Smooth muscle cell (in vitro differentiated cells): ENCODE results near the gene PRAMEF1. TPM values are rescaled to one million over a fixed set of nuclear protein-coding genes. Genes with fewer than 3 reads are reported as not detected.

Source experiments
- DNase-seq: peaks from one replicate; lab custom pipeline; 2025; ENCODE audit not compliant: unreplicated experiment; lab: John Stamatoyannopoulos, UW
- H2AFZ ChIP-seq: fragments of 200-600 bp; sonication (generic); 2 replicates; pipeline ENCODE4 v1.6.0; 2016; ENCODE audit warnings: antibody characterized with exemption, low read depth, mild to moderate bottlenecking
- H3F3A ChIP-seq: fragments of 200-600 bp; sonication (generic); 2 replicates; pipeline ENCODE4 v1.6.0; 2017; ENCODE audit warnings: antibody characterized with exemption, low read depth
- H3K27ac ChIP-seq: fragments of 200-600 bp; sonication (generic); 2 replicates; pipeline ENCODE4 v1.5.1; 2016; ENCODE audit warnings: low read depth, mild to moderate bottlenecking
- H3K27me3 ChIP-seq: fragments of 200-600 bp; sonication (generic); 2 replicates; pipeline ENCODE4 v1.6.1; 2016; ENCODE audit warnings: low read depth, mild to moderate bottlenecking
- H3K36me3 ChIP-seq: fragments of 200-600 bp; sonication (generic); 2 replicates; pipeline ENCODE4 v1.5.1; 2016; ENCODE audit warnings: low read depth
- H3K4me1 ChIP-seq: fragments of 200-600 bp; sonication (generic); 2 replicates; pipeline ENCODE4 v1.5.1; 2016; ENCODE audit warnings: low read depth
- H3K4me2 ChIP-seq: fragments of 200-600 bp; sonication (generic); 2 replicates; pipeline ENCODE4 v1.6.0; 2016; ENCODE audit warnings: mild to moderate bottlenecking
- H3K4me3 ChIP-seq: fragments of 200-600 bp; sonication (generic); 2 replicates; pipeline ENCODE4 v1.5.1; 2016; ENCODE audit warnings: mild to moderate bottlenecking
- H3K79me2 ChIP-seq: fragments of 200-600 bp; sonication (generic); 2 replicates; pipeline ENCODE4 v1.6.0; 2016; ENCODE audit warnings: low read depth, mild to moderate bottlenecking
- H3K9ac ChIP-seq: fragments of 200-600 bp; sonication (generic); 2 replicates; pipeline ENCODE4 v1.6.0; 2016; ENCODE audit warnings: low read depth
- H3K9me3 ChIP-seq: fragments of 200-600 bp; sonication (generic); replicated peaks from 2 replicates; pipeline ENCODE4 v1.5.1; 2016; ENCODE audit warnings: low read depth
- H4K20me1 ChIP-seq: fragments of 200-600 bp; sonication (generic); 2 replicates; pipeline ENCODE4 v1.6.0; 2016; ENCODE audit warnings: low read depth
- WGBS: methylation state at CpG from one replicate; pipeline ENCODE4 v1.1.7; 2016; ENCODE audit warnings: low lambda C conversion rate; 5-methylcytosine and 5-hydroxymethylcytosine counted together
- polyA plus RNA-seq: library from polyadenylated mRNA; unstranded; fragments of >200 nt; fragmentation: Nextera tagmentation; extraction: Ambion mirVana; gene quantifications from 2 replicates; pipeline ENCODE4 v1.2.1, GENCODE V29; 2016
- total RNA-seq: library from RNA; depleted of rRNA; stranded (reverse); fragments of >200 nt; gene quantifications from 2 replicates; pipeline ENCODE4 v1.2.3, GENCODE V29; 2014
- TF ChIP-seq, protein P1 (sequence below): fragments of 200-600 bp; sonication (generic); IDR thresholded peaks from 2 replicates; pipeline ENCODE4 v1.5.1; 2017; ENCODE audit warnings: borderline replicate concordance, mild to moderate bottlenecking, antibody characterized with exemption; ENCODE audit not compliant: insufficient read depth, poor library complexity, severe bottlenecking

The PRAMEF1 gene
- total and polyA plus RNA-seq, 2 experiments from 2014 or later: not detected

DNA sequence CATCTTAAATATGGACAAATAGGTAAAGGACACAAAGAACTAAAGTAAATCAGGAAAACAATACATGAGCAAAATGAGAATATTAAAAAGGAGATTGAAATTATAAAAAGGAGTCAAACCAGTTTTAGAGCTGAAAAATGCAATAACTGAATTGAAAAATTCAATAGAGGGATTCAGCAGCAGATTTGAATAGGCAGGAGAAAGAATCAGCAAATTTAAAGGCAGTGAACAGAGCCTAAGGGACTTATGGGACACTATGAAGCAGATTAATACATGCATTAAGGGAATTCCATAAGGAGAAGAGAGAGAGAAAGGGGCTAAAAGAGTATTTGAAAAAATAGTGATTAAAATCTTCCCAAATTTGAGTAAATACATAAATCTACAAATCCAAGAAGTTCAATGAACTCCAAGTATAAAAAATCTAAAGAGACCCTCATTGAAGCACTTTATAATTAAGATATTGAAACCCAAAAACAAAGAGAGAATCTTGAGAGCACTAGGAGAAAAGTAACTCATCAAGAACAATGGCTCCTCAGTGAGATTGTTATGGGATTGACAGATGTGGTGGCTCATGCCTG, 42.3 kb upstream of the PRAMEF1 start:
- Histone ChIP-seq H2AFZ (no peak overlapping the region), H3K36me3 (no peaks in the 10 kb centered on the region), H3K4me3 (no peak overlapping the region), H3K4me2 (no peak overlapping the region), H3F3A (no peaks in the 10 kb centered on the region), H3K4me1 (no peaks in the 10 kb centered on the region), H3K27me3 (no peaks in the 10 kb centered on the region), H3K9ac (no peak overlapping the region), H3K27ac (no peak overlapping the region), H3K9me3 (peaks cover 3% of the 10 kb centered on the region), H4K20me1 (no peaks in the 10 kb centered on the region), H3K79me2 (no peaks in the 10 kb centered on the region)
- TF ChIP-seq, protein P1, sequence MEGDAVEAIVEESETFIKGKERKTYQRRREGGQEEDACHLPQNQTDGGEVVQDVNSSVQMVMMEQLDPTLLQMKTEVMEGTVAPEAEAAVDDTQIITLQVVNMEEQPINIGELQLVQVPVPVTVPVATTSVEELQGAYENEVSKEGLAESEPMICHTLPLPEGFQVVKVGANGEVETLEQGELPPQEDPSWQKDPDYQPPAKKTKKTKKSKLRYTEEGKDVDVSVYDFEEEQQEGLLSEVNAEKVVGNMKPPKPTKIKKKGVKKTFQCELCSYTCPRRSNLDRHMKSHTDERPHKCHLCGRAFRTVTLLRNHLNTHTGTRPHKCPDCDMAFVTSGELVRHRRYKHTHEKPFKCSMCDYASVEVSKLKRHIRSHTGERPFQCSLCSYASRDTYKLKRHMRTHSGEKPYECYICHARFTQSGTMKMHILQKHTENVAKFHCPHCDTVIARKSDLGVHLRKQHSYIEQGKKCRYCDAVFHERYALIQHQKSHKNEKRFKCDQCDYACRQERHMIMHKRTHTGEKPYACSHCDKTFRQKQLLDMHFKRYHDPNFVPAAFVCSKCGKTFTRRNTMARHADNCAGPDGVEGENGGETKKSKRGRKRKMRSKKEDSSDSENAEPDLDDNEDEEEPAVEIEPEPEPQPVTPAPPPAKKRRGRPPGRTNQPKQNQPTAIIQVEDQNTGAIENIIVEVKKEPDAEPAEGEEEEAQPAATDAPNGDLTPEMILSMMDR: no peak
- DNase-seq: no peak

DNA sequence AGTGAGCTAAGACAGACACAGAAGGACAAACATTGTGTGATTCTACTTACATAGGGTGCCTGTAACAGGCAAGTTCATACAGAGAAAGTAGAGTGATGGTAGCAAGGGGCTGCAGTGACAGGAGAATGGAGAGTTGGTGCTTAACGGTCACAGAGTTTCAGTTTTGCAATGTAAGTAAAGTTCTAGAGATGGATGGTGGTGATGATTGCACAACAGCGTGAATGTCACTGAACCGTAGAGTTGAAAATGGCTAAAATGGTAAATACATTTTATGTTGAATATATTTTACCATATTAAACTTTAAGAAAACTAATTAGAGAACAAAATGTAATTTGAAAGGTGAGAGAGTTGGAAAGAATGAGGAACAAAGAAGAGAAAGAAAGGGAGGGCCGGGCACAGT, 36.5 kb upstream of the PRAMEF1 start:
- H3K36me3 ChIP-seq: no peaks in the 10 kb centered on the region
- no peaks in the 10 kb centered on the region for H3F3A ChIP-seq
- no peak for DNase-seq
- H3K4me3 ChIP-seq: no peak overlapping the region
- TF ChIP-seq, protein P1: no peak
- no peaks in the 10 kb centered on the region for H3K79me2 ChIP-seq
- H3K9ac ChIP-seq: no peak overlapping the region
- no peaks in the 10 kb centered on the region for H3K27me3 ChIP-seq
- H2AFZ ChIP-seq: no peak overlapping the region
- WGBS: 81% methylated on average over 4 of the region's 4 CpGs
- H3K27ac ChIP-seq: no peak overlapping the region
- no peaks in the 10 kb centered on the region for H4K20me1 ChIP-seq
- no peaks in the 10 kb centered on the region for H3K9me3 ChIP-seq
- no peak overlapping the region for H3K4me2 ChIP-seq
- no peaks in the 10 kb centered on the region for H3K4me1 ChIP-seq

GRCh38 chr1:12756273-12756672, 34.9 kb upstream of the PRAMEF1 start:
- Histone ChIP-seq H3K4me2 (no peak overlapping the region), H3K9ac (no peak overlapping the region), H3K4me1 (no peaks in the 10 kb centered on the region), H3K9me3 (no peaks in the 10 kb centered on the region), H3K36me3 (no peaks in the 10 kb centered on the region), H3K27ac (no peak overlapping the region), H2AFZ (no peak overlapping the region), H3F3A (no peaks in the 10 kb centered on the region), H3K27me3 (no peaks in the 10 kb centered on the region), H3K4me3 (no peak overlapping the region), H3K79me2 (no peaks in the 10 kb centered on the region), H4K20me1 (no peaks in the 10 kb centered on the region)
- no peak for DNase-seq
- 81% methylated on average over 2 of the region's 2 CpGs for WGBS
- TF ChIP-seq, protein P1: no peak

DNA sequence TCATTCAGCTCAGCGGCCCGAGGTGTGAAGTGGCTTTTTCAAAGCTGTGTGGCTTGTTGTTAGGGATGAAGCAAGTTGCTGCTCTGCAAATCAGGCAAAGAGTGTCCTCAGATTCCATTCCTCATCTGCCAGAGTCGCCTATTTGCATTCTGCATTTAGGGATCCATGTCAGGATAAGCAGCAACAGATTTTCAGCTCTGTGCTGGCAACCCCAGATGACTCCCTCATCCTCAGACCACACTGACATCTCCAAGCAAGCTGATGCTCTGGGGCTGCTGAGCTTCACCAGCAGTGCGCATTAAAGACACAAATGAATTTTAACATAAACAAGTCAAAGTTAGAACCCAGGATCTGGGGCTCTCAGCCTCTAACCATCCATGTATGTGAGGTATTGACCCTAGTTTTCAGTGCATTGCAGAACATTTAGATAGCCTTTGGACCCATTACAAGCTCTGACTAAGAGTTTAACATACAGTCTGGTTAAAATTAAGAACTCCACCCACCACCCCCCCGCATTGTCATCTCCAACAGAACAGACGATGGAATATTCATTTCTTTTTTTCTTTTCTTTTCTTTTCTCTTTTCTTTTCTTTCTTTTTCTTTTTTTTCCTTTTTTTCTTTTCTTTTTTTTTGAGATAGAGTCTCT, 34.3 kb upstream of the PRAMEF1 start:
- Histone ChIP-seq H3K9me3 (no peaks in the 10 kb centered on the region), H3K27ac (no peak overlapping the region), H3K9ac (no peak overlapping the region), H3K4me2 (no peak overlapping the region), H3K36me3 (no peaks in the 10 kb centered on the region), H4K20me1 (no peaks in the 10 kb centered on the region), H3K27me3 (no peaks in the 10 kb centered on the region), H3K4me3 (no peak overlapping the region), H3F3A (no peaks in the 10 kb centered on the region), H3K79me2 (no peaks in the 10 kb centered on the region), H3K4me1 (no peaks in the 10 kb centered on the region), H2AFZ (no peak overlapping the region)
- DNase-seq: no peak
- WGBS: 87% methylated on average over 6 of the region's 6 CpGs
- TF ChIP-seq, protein P1: no peak
